HPDE6-E6E7 (cell line): Measurements from ENCODE around the gene LTC4S.
"Not testable (repeated sequence)": the region's sequence is repeated elsewhere in the genome, so short reads cannot be mapped to it uniquely, and the experiment has no call there.

ENCODE experiments used
- DNase-seq: peaks from one replicate; pipeline ENCODE4 v3.0.0; 2011; ENCODE audit warnings: missing footprints; ENCODE audit errors: extremely low spot score

Gene LTC4S

DNA sequence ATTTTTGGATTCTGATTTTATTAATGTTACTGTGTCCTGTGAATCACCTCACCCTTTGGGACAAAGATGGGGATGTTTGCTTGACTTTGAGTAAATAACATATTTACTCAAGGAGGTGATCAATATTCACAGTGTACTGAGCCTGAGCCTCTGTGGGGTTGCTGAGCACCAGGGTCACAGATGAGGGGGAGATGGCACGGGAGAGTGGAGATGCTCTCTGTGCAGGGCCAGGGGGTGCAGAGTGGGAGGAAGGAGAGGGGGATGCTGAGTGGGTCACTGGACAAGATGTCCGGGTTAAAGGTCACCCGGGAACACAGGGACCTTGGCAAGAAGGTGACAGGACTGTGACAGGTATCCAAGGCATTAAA lies 30.9 kb downstream of the LTC4S start:
- DNase-seq = no peak

DNA sequence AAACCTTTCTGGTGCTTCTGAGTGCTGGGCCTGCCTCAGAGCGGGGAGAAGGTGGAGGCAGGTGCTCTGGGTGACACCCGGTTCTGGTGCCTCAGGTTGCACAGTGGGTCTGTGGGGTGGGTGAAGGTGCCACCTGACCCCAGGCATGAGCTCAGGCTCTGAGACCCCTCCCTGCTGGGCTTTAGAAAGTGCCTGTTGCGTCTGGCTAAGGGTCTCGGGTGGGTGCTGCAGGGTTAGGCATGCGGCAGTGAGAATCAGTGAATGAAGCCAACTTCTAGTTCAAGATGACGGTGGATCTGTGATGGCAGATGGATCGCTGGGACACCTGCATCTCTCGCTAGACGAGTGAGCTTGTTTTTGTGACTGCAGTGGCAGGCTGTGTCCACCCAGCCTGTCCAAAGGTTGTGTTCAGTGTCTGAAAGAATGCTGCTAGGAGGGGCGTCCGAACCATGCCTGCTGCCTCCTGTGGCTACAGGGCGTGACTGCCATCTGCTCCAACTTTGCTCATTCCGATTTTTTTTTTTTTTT lies 31.9 kb downstream of the LTC4S start:
- no peak for DNase-seq

DNA sequence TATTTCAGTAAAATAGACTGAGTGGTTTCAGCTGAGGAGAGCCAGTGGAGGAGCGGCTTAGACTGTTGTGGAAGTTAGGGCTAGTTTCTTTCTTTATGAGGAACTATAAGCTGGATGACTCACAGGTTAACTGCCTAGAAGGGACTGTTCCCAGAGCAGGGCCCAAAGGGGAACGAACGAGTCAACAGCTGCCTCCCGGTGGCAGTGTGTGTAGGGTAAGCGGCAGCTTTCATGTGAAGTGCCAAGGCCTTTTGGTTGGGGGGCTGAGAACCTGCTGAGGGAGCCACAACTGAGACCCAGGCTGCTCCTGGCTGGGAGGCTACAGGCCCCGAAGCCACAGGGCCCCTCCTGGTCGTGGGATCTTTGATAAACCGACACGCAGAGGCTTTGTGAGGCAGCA lies 33.9 kb downstream of the LTC4S start:
- no peak for DNase-seq

DNA sequence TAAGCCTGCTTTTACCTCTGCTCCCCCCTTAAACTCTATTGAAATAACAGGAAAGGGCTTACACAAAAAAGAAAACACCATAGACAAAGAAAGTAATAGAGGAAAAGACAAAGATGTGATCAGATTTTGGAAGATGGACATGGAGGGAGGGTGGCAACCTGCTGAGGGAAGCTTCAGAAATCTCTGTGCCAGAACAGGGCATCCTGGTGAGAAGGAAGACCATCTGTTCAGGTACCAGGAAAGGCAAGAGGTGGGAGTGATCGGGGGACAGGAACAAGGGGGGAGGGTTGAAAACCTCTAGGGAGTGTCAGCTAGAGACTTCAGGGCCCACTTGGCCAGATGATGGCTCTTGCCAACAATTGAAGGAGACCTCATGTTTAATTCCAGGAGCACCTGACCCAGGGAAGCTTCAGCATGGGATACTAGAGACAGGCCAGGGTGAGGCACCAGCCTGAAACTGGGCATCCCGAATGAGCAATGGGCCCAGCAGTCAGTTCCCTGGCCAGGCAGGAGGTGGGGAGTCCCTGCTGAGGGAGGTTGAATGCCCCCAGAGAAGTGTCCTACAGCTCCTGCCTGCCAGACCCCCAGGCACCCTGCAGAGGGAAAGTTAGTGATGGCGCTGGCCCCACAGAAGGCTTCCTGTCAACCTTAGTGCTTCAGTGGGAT lies 35.1 kb downstream of the LTC4S start:
- DNase-seq = no peak

DNA sequence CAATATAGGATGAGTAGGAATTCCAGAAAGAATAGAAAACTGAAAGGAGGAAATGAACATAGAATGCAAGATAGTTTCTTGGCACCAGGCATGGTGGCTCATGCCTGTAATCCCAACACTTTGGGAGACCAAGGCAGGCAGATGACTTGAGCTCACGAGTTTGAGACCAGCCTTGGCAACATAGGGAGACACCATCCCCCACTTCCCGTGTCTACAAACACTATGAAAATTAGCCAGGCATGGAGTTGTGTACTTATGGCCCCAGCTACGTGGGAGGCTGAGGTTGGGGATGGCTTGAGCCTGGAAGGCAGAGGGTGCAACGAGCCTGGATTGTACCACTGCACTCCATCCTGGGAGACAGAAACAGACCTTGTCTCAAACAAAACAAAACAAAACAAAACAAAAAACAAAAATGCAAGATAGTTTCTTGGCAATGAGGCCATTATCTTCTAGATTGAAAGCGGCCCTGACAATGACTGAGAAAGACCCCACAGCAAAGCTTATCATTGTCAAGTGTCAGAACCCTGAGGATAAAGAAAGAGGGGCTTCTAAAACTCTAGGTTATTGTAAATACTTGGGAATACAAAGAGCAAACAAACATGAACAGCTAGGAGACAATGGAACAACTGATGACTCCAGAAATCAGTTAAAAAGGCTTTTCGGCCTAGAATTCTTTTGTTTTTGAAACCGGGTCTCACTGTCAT lies 36.1 kb downstream of the LTC4S start:
- DNase-seq = no peak

DNA sequence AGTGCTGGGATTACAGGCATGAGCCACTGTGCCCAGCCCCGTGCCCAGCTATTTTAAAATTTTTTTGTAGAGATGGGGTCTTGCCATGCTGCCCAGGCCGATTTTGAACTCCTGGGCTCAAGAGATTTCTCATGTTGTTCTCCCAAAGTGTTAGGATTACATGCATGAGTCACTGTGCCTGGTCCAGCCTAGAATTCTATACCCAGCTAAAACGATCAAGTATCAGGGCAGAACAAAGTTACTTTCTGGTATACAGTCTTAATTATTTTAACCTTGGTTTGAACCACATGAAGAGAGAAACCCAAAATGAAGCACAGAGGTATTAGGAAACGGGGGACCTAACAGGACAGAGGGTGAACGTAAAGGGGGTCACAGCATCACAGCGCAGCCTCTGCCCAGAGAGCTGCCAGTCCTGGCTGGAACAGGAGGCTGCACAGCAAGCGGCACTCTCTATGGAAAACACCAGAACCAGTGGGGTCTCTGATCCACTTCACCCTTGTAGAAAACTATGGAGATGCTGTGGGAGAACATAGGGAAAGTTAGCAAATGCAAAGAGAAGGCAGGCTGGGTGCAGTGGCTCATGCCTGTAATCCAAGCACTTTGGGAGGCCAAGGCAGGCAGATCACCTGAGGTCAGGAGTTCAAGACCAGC lies 37.2 kb downstream of the LTC4S start:
- no peak for DNase-seq

DNA sequence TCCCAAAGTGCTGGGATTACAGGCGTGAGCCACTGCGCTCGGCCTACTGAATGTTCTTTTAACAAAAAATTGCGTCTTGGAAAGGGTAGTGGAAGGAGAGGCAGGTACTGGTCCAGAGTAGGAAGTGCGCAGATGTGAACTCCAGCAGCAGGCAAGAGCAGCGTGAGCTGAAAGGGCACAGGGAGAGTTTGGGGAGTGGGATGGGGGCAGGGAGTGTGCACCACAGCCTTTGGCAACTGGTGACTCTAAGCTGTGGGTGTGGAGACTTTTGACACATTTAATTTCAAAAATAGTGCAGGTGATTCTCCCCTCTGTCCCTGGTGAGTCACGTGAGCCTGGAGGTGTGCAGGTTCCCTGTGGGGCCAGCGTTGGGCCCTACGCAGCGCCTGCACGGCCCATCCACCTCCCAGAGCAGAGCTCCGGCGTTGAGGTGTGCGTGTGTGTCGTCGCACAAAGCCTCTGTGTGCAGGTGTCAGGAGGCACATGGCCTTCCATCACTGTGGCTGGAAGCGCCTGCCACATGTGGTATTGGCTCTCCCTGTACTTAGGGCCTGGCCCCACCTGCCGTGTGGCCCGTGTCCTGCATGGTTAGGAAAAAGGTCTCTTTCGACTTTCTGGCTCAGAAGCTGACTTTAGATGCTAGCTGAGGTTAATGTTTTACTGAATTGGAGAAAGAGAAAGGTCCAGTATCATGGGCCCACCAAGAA lies 38.4 kb downstream of the LTC4S start:
- no peak for DNase-seq

DNA sequence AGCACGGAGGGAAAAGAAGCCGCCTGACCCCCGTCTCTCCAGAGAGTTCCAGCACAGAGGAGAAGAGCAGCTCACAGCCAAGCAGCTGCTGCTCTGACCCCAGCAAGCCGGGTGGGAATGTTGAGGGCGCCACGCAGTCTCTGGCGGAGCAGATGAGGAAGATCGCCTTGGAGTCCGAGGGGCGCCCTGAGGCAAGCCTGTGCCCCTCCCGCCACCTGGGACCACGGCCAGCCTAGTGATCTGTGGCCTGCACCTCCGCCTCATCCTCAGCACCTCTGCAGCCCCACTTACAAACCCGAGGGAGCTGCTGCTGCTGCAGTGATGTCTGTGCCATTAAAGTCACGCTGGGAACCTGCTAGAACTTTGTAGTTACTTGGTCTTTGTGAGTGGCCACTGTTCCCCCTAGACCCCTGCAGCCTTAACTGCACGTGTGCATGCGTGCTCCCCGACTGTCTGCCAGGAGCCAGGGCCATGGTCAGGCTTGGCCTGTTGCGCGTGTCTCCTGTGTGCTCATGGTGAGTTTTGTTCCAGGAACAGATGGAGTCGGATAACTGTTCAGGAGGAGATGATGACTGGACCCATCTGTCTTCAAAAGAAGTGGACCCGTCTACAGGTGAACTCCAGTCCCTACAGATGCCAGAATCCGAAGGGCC lies 39.4 kb downstream of the LTC4S start:
- DNase-seq = no peak

DNA sequence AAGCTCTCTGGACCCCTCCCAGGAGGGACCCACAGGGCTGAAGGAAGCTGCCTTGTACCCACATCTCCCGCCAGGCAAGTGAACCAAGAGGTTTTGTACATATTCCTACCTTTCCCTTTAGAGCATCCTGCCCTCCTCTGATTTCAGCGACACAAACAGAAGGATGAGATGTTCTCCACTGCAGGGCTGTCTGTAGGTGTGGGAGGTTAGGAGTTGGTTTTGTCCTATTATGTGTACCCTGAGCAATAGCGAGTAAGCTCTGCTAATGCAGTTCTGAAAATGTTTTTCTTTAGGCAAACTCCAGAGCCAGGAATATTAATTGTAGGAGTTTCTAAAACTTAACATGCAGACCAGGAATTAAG lies 39.9 kb downstream of the LTC4S start:
- DNase-seq = no peak

DNA sequence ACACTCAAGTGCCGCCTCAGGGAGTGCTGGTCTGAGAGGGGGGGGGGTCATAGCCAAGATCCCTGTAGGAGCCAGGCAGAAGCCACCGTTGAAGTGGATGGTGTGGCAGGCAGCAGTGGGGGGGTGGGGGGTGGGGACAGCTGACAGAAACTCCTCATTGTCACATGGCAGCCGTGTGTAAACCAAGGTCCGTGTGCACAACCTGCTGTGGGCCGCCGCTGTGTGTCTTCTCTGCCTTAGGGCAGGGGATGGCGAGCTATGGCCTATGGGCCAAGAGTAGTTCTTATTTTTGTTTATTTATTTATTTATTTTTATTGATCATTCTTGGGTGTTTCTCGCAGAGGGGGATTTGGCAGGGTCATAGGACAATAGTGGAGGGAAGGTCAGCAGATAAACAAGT lies 40.3 kb downstream of the LTC4S start:
- DNase-seq = no peak

DNA sequence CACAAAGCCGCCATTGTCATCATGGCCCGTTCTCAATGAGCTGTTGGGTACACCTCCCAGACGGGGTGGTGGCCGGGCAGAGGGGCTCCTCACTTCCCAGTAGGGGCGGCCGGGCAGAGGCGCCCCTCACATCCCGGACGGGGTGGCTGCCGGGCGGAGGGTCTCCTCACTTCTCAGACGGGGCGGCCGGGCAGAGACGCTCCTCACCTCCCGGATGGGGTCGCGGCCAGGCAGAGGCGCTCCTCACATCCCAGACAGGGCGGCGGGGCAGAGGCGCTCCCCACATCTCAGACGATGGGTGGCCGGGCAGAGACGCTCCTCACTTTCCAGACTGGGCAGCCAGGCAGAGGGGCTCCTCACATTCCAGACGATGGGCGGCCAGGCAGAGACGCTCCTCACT lies 41.1 kb downstream of the LTC4S start:
- not testable (repeated sequence) for DNase-seq

DNA sequence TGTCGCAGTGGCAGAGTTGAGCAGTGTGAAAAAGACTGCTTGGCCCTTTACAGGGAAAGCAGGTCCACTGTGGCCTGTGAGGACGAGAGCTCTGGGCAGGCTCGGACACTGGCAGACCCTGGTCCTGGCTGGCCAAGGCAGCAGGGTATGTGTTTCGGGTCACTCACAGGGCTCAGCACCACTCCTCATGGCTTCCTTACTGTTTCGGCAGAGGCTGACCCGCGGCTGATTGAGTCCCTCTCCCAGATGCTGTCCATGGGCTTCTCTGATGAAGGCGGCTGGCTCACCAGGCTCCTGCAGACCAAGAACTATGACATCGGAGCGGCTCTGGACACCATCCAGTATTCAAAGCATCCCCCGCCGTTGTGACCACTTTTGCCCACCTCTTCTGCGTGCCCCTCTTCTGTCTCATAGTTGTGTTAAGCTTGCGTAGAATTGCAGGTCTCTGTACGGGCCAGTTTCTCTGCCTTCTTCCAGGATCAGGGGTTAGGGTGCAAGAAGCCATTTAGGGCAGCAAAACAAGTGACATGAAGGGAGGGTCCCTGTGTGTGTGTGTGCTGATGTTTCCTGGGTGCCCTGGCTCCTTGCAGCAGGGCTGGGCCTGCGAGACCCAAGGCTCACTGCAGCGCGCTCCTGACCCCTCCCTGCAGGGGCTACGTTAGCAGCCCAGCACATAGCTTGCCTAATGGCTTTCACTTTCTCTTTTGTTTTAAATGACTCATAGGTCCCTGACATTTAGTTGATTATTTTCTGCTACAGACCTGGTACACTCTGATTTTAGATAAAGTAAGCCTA lies 42.6 kb downstream of the LTC4S start:
- no peak for DNase-seq

DNA sequence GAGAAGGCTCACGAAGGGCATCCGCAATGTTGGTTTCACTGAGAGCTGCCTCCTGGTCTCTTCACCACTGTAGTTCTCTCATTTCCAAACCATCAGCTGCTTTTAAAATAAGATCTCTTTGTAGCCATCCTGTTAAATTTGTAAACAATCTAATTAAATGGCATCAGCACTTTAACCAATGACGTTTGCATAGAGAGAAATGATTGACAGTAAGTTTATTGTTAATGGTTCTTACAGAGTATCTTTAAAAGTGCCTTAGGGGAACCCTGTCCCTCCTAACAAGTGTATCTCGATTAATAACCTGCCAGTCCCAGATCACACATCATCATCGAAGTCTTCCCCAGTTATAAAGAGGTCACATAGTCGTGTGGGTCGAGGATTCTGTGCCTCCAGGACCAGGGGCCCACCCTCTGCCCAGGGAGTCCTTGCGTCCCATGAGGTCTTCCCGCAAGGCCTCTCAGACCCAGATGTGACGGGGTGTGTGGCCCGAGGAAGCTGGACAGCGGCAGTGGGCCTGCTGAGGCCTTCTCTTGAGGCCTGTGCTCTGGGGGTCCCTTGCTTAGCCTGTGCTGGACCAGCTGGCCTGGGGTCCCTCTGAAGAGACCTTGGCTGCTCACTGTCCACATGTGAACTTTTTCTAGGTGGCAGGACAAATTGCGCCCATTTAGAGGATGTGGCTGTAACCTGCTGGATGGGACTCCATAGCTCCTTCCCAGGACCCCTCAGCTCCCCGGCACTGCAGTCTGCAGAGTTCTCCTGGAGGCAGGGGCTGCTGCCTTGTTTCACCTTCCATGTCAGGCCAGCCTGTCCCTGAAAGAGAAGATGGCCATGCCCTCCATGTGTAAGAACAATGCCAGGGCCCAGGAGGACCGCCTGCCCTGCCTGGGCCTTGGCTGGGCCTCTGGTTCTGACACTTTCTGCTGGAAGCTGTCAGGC lies 43.6 kb downstream of the LTC4S start:
- DNase-seq = no peak

DNA sequence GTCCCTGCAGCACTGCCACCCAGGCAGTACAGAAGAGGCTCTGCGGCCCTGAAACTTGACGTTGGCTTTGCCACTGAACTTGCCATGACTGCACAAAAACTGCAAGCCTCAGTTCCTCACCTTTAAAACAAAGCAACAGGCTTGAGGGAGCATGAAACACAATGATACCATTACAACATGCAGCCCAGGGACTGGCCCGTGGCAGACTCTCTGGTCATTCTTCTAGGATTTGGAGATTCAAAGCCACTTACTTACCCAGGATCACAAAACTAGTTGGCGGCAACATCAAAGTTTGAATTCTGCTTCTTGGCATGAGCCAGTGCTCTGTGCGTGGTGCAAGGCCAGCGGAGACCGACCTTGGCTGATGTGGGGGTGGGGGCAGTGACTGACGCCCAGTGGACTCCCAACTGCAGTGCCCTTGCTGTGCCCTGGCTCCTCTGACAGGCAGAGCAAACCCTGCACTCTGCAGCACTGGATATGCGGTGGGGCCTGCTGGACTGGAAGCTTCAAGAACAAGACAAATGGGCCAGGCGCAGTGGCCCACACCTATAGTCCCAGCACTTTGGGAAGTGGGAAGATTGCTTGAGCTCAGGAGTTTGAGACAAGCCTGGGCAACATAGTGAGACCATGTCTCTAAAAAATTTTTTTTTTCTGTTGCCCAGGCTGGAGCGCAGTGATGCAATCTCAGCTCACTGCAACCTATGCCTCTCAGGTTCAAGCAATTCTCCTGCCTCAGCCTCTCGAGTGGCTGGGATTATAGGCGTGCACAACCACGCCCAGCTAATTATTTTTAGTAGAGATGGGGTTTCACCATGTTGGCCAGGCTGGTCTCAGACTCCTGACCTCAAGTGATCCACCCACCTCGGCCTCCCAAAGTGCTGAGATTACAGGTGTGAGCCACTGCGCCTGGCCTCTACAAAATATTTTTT lies 45.8 kb downstream of the LTC4S start:
- no peak for DNase-seq

DNA sequence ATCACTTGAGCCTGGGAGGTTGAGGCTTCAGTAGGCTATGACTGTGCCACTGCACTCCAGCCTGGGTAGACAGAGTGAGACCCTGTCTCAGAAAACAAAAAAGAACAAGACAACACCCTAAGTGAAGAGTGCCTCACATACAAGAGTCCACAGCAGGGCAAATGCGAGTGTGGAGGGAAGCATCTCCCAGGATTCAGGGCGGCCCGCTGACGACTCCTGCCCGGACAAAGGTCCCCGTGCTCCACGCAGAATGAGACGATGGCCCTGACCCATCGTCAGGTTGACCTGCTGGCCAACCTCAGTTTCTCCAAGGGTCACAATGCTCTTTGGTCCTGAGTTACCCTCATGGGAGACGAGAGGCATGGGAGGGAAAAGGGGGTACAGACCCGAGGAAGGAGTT lies 46.5 kb downstream of the LTC4S start:
- no peak for DNase-seq

DNA sequence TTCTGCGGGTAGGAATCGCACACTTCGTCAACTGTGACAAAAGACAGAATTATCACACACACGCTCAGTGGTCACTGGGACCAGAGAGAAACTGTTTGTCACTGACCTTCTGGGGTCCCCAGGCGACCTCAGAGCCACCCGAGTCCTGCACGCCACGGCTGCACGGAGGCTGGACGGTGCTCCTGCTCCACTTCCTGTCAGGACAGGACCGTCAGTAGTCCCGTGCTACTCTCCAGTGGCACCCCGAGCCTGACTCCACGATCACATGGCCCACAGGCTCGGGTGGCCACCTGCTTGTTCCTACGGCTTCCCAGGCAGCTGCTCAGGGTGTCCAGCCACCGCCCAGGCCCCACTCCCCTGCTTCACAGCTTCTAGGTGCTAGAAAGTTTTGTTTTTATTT lies 47.0 kb downstream of the LTC4S start:
- DNase-seq = no peak

DNA sequence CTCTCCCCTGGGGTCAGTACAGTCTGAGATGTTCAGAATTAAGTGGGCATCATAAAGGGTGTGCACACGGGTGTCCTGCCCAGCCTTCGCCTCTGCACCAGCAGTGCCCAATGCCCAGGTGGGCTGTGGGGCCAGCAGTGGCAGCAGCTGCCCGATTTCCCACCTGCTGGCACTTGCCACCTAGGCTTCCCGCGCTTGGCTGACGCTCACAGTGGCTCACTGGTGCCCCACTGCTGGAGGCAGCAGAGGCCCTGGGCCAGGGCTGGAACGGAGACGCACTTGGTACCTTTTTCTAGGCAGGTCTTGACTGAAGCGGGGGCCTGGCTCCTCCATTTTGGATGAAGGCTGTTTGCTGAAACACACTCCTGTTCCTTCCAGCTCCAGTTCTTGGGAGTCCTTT lies 47.8 kb downstream of the LTC4S start:
- DNase-seq = no peak
